K562 (cell line): ENCODE measurements around the gene SIGLEC14. TPM values are rescaled to one million over a fixed set of nuclear protein-coding genes. Genes with fewer than 3 reads are reported as not detected.

Experiments used
- ATAC-seq: fragments of 200-7000 bp; cut with Tn5 transposase; 3 replicates; pipeline ENCODE4 v1.9.1; 2020; ENCODE audit warnings: moderate library complexity
- BruUV-seq: library from RNA; stranded (reverse); fragments of 400-500 nt; replicated peaks from 2 replicates; lab custom pipeline; 2021; lab: Mats Ljungman, UMichigan
- CTCF ChIA-PET: fragments of 300-600 bp; formaldehyde crosslinking; extraction: SDS; loops from one replicate; lab custom pipeline; 2021; ENCODE audit warnings: low intra/inter-chr PET ratio; lab: Yijun Ruan, JAX
- POLR2A ChIA-PET: fragments of 300-600, 350-650 bp; sonication (Branson Sonifier 250); formaldehyde crosslinking; extraction: SDS; loops from one replicate; lab custom pipeline; 2021; ENCODE audit warnings: antibody characterized with exemption, inconsistent platforms; lab: Yijun Ruan, JAX
- DNase-seq, 4 experiments: peaks; one replicate each; pipeline versions ENCODE4 v3.0.0 to v3.0.0-alpha.2; 2011 to 2018; ENCODE audit warnings: low spot score in 3 of 4, mixed read lengths in 3 of 4; ENCODE audit errors: extremely low read depth in 1 of 4
- FAIRE-seq: peaks from 2 replicates; lab custom pipeline; 2011; peaks lifted over from hg19 to GRCh38; lab: Jason Lieb, UNC
- H2AFZ ChIP-seq: 2 replicates; pipeline ENCODE4 v1.6.0; 2011; ENCODE audit warnings: low read depth, low read length, control low read depth, inconsistent platforms
- H3K27ac ChIP-seq: fragments of 200-600 bp; 3 replicates; pipeline ENCODE4 v1.8.0; 2011; ENCODE audit warnings: low read depth, mild to moderate bottlenecking, control low read depth, inconsistent platforms, low read length, moderate library complexity, mixed read lengths; ENCODE audit errors: extremely low read depth
- H3K27me3 ChIP-seq, 2 experiments: fragments of 300-600 bp in 1 of 2; 2 replicates in 1 of 2; 3 replicates in 1 of 2; pipeline versions ENCODE4 v1.6.0 to v1.8.0; 2011; ENCODE audit warnings: inconsistent platforms in 2 of 2, low read length in 2 of 2, mild to moderate bottlenecking in 1 of 2, mixed read lengths in 1 of 2, moderate library complexity in 1 of 2; ENCODE audit not compliant: control insufficient read depth in 2 of 2, insufficient read depth in 2 of 2
- H3K36me3 ChIP-seq: fragments of 300-600 bp; 3 replicates; pipeline ENCODE4 v1.8.0; 2011; ENCODE audit warnings: mild to moderate bottlenecking, low read length, inconsistent platforms; ENCODE audit not compliant: control insufficient read depth, insufficient read depth
- H3K4me1 ChIP-seq, 2 experiments: fragments of 200-600 bp in 1 of 2; replicated peaks in 1 of 2; 2 replicates in 1 of 2; 3 replicates in 1 of 2; pipeline versions ENCODE4 v1.5.1 to v1.8.0; 2011; ENCODE audit warnings: inconsistent platforms in 2 of 2, low read length in 2 of 2, mild to moderate bottlenecking in 1 of 2, mixed read lengths in 1 of 2, moderate library complexity in 1 of 2; ENCODE audit not compliant: control insufficient read depth in 2 of 2, insufficient read depth in 2 of 2
- H3K4me2 ChIP-seq: 2 replicates; pipeline ENCODE4 v1.6.1; 2011; ENCODE audit warnings: low read length, control low read depth, inconsistent platforms, mixed read lengths; ENCODE audit not compliant: insufficient read depth
- H3K4me3 ChIP-seq: fragments of 200-600 bp; sonication (generic), shearing (Covaris generic); 2 replicates; pipeline ENCODE4 v1.5.1; 2016; ENCODE audit warnings: control low read depth, inconsistent platforms
- H3K79me2 ChIP-seq: fragments of 200-600 bp; 3 replicates; pipeline ENCODE4 v1.8.0; 2011; ENCODE audit warnings: low read length, inconsistent platforms; ENCODE audit not compliant: control insufficient read depth, insufficient read depth
- H3K9ac ChIP-seq, 2 experiments: 2 replicates each; pipeline versions ENCODE4 v1.6.0 to v1.6.1; 2011; ENCODE audit warnings: low read depth in 2 of 2, low read length in 2 of 2, control low read depth in 1 of 2, inconsistent platforms in 1 of 2, mild to moderate bottlenecking in 1 of 2, mixed read lengths in 1 of 2; ENCODE audit not compliant: insufficient read depth in 1 of 2
- H3K9me1 ChIP-seq: one replicate; pipeline ENCODE4 v1.6.0; 2011; ENCODE audit warnings: inconsistent platforms, mild to moderate bottlenecking, low read length, moderate library complexity; ENCODE audit not compliant: control insufficient read depth, insufficient read depth
- H3K9me3 ChIP-seq: replicated peaks from 2 replicates; pipeline ENCODE4 v1.5.1; 2011; ENCODE audit warnings: low read depth, low read length, inconsistent platforms; ENCODE audit not compliant: control insufficient read depth, insufficient read depth
- H4K20me1 ChIP-seq: replicated peaks from 2 replicates; pipeline ENCODE4 v1.6.1; 2011; ENCODE audit warnings: low read length, inconsistent platforms, mixed read lengths; ENCODE audit not compliant: control insufficient read depth, insufficient read depth
- CBX8 ChIP-seq: fragments of 200-600 bp; sonication (generic); IDR thresholded peaks from 2 replicates; pipeline ENCODE4 v1.6.1; 2012; ENCODE audit warnings: borderline replicate concordance, mixed run types, low read depth, mild to moderate bottlenecking, moderate library complexity, mixed read lengths, low read length, control low read depth, inconsistent platforms; ENCODE audit not compliant: poor library complexity, severe bottlenecking; ENCODE audit errors: extremely low read depth
- DPF2 ChIP-seq: fragments of 450-650 bp; IDR thresholded peaks from 2 replicates; pipeline ENCODE4 v1.6.1; 2016
- EP300 ChIP-seq: IDR thresholded peaks from 2 replicates; pipeline ENCODE4 v1.6.1; 2012; ENCODE audit warnings: low read length, improper control_type of control experiment
- EP400 ChIP-seq: fragments of 450-650 bp; IDR thresholded peaks from 2 replicates; pipeline ENCODE4 v1.6.1; 2017; ENCODE audit warnings: antibody characterized with exemption, mild to moderate bottlenecking, moderate library complexity
- GTF2E2 ChIP-seq: fragments of 200-800 bp; sonication (Bioruptor generic); IDR thresholded peaks from 2 replicates; pipeline ENCODE4 v1.6.1; 2016; ENCODE audit warnings: missing genetic modification characterization, missing compliant biosample characterization
- HDAC1 ChIP-seq, 2 experiments: fragments of 450-650 bp; IDR thresholded peaks; 2 replicates each; pipeline ENCODE4 v1.6.1; 2016 to 2017; ENCODE audit warnings: inconsistent platforms in 1 of 2, mild to moderate bottlenecking in 1 of 2, moderate library complexity in 1 of 2
- MEF2A ChIP-seq: IDR thresholded peaks from 2 replicates; pipeline ENCODE4 v1.6.1; 2011; ENCODE audit warnings: low read depth, mild to moderate bottlenecking, low read length, moderate library complexity; ENCODE audit not compliant: control insufficient read depth
- MYC ChIP-seq, 2 experiments: fragments of 250-450 bp in 1 of 2; sonication (Bioruptor Pico) in 1 of 2; IDR thresholded peaks; 2 replicates each; pipeline versions ENCODE4 v1.5.1 to v1.6.1; 2012 to 2021; ENCODE audit warnings: low read depth in 2 of 2, borderline replicate concordance in 1 of 2, improper control_type of control experiment in 1 of 2, low read length in 1 of 2, mild to moderate bottlenecking in 1 of 2, moderate library complexity in 1 of 2
- NCOR1 ChIP-seq: fragments of 450-650 bp; IDR thresholded peaks from 2 replicates; pipeline ENCODE4 v1.6.1; 2016; ENCODE audit warnings: mild to moderate bottlenecking, moderate library complexity
- NR2C1 ChIP-seq, 2 experiments: fragments of 450-650 bp; IDR thresholded peaks; 2 replicates each; pipeline ENCODE4 v1.6.1; 2017; ENCODE audit warnings: mild to moderate bottlenecking in 2 of 2, antibody characterized with exemption in 1 of 2, inconsistent platforms in 1 of 2, missing compliant biosample characterization in 1 of 2, missing genetic modification characterization in 1 of 2
- NR2C2 ChIP-seq, 2 experiments: fragments of 200-800 bp in 1 of 2; sonication (Bioruptor generic) in 1 of 2; sonication (generic) in 1 of 2; formaldehyde crosslinking in 1 of 2; IDR thresholded peaks; 2 replicates each; pipeline versions ENCODE4 v1.6.1 to v1.8.0; 2016 to 2022; ENCODE audit warnings: mild to moderate bottlenecking in 1 of 2, missing compliant biosample characterization in 1 of 2, missing genetic modification characterization in 1 of 2, missing genetic modification reagents in 1 of 2
- RBM14 ChIP-seq: fragments of 200-400 bp; formaldehyde crosslinking; IDR thresholded peaks from 2 replicates; pipeline ENCODE4 v1.6.1; 2018; ENCODE audit warnings: low read depth, mild to moderate bottlenecking, low read length, moderate library complexity, borderline replicate concordance; ENCODE audit not compliant: insufficient read depth
- SAP30 ChIP-seq: fragments of 200-600 bp; sonication (generic); IDR thresholded peaks from 2 replicates; pipeline ENCODE4 v1.6.1; 2012; ENCODE audit warnings: borderline replicate concordance, low read depth, mild to moderate bottlenecking, moderate library complexity, low read length, control low read depth, inconsistent platforms; ENCODE audit not compliant: insufficient read depth, poor library complexity, severe bottlenecking
- SP2 ChIP-seq: IDR thresholded peaks from 2 replicates; pipeline ENCODE4 v1.6.1; 2011; ENCODE audit warnings: mild to moderate bottlenecking, low read depth, low read length, moderate library complexity; ENCODE audit not compliant: poor library complexity, severe bottlenecking; ENCODE audit errors: extremely low read depth
- SPI1 ChIP-seq: IDR thresholded peaks from 2 replicates; pipeline ENCODE4 v1.6.1; 2011; ENCODE audit warnings: low read depth, low read length, control low read depth, borderline replicate concordance
- TAF9B ChIP-seq: fragments of 450-650 bp; IDR thresholded peaks from 2 replicates; pipeline ENCODE4 v1.6.1; 2018; ENCODE audit warnings: mild to moderate bottlenecking; ENCODE audit not compliant: partially characterized antibody
- ZFX ChIP-seq: sonication (generic); formaldehyde crosslinking; IDR thresholded peaks from 2 replicates; pipeline ENCODE4 v1.8.0; 2022; ENCODE audit warnings: mild to moderate bottlenecking, missing genetic modification reagents, moderate library complexity
- ZNF740 ChIP-seq, 3 experiments: fragments of 200-800 bp in 1 of 3; sonication (Bioruptor generic) in 1 of 3; sonication (generic) in 1 of 3; formaldehyde crosslinking in 1 of 3; IDR thresholded peaks; 2 replicates each; pipeline versions ENCODE4 v1.6.1 to v1.8.0; 2016 to 2022; ENCODE audit warnings: mild to moderate bottlenecking in 2 of 3, missing compliant biosample characterization in 2 of 3, missing genetic modification characterization in 2 of 3, missing genetic modification reagents in 1 of 3
- WGBS: fragments of 100-300 bp; shearing (Covaris generic); methylation state at CpG from one replicate; pipeline ENCODE4 v1.1.6; 2016; ENCODE audit warnings: low coverage, mixed read lengths; ENCODE audit not compliant: insufficient coverage; ENCODE audit errors: missing lambda C conversion rate; 5-methylcytosine and 5-hydroxymethylcytosine counted together
- in situ Hi-C: fragments of 300-500 bp; cut with MboI; formaldehyde crosslinking; loops from 4 replicates; pipeline ENCODE4 v1.15.0; 2018; ENCODE audit warnings: inconsistent platforms, mixed read lengths
- intact Hi-C: fragments of 100-400 bp; cut with micrococcal nuclease; formaldehyde crosslinking; loops from 2 replicates; pipeline ENCODE4 v1.14.2; 2022
- polyA plus RNA-seq, 8 experiments: library from polyadenylated mRNA; depleted of rRNA in 4 of 8; stranded (reverse) in 5 of 8; unstranded in 3 of 8; fragments of >200 nt; fragmentation: Nextera tagmentation in 2 of 8; fragmentation: Illumina TruSeq in 1 of 8; extraction: Ambion mirVana in 2 of 8; extraction: Trizol in 1 of 8; gene quantifications; 2 replicates each; pipeline versions ENCODE4 v1.2.1 to v1.2.3, GENCODE V29; 2011 to 2014; ENCODE audit warnings: inconsistent platforms in 1 of 8, missing spikeins in 1 of 8
- total RNA-seq, 7 experiments: library from RNA; depleted of rRNA in 6 of 7; stranded (reverse); fragments of >200 nt in 6 of 7; fragmentation: Illumina TruSeq in 2 of 7; extraction: Trizol in 2 of 7; gene quantifications; 2 replicates each; pipeline versions ENCODE4 v1.2.1 to v1.2.3, GENCODE V29; 2011 to 2021; ENCODE audit warnings: low replicate concordance in 1 of 7

Gene SIGLEC14
- total and polyA plus RNA-seq, 9 of the 15 experiments (the other 6 are each of a cell fraction or from before 2014, with no cell fraction given), result not detected

- Histone ChIP-seq H3K36me3 (peaks cover 27% of the 10 kb centered on the region; the same call in 1 of the 3 replicates), H3K4me3 (peak overlapping the region; percentile 52), H3K9me3 (no peaks in the 10 kb centered on the region), H3K9ac (peak overlapping the region; percentile 59 to 86; a peak in 3 of 4 replicates), H3K9me1 (no peaks in the 10 kb centered on the region), H3K4me2 (peak overlapping the region; percentile 86), H3K27ac (peak overlapping the region; percentile 69), H3K27me3 (no peaks in the 10 kb centered on the region), H3K4me1 (peaks cover 24 to 66% of the 10 kb centered on the region in 2 experiments), H3K79me2 (peaks cover 65% of the 10 kb centered on the region), H2AFZ (peak overlapping the region; percentile 79), H4K20me1 (no peaks in the 10 kb centered on the region)
- BruUV-seq, result no TSS peak
- intact Hi-C loops (no loop called here), in situ Hi-C loops (no loop called here)
- ATAC-seq, result peak; percentile 74
- FAIRE-seq, result peak; percentile 85
- peak; percentile 86 to 94 (median 89) for DNase-seq
- WGBS, result 0% methylated on average over 10 of the region's 21 CpGs
- CTCF ChIA-PET, result no interaction called here
- POLR2A ChIA-PET, result no interaction called here
- TF ChIP-seq SPI1 (peak; percentile 44; the same call in 1 of the 2 replicates), EP400 (peak; percentile 36; the same call in 1 of the 2 replicates), CBX8 (no peak), GTF2E2 (tag) (0 out of 2 replicates have a peak, but pooled peaks have one; percentile 29), RBM14 (no peak), MYC (IDR thresholded peaks at IDR 0.05; ENCODE audit: low read depth, low read length) (peak; percentile 29; the same call in 1 of the 2 replicates), MYC (CRISPR knock-in tag; IDR thresholded peaks at IDR 0.05; ENCODE audit: borderline replicate concordance, low read depth) (no peak), ZNF740 (CRISPR knock-in tag; IDR thresholded peaks at IDR 0.05) (peak; percentile 97), ZNF740 (tag; IDR thresholded peaks at IDR 0.05) (peak in 1 of 2 experiments; percentile 95; a peak in 2 of 4 replicates), MEF2A (no peak), DPF2 (no peak), SAP30 (peak; percentile 32), HDAC1 (IDR thresholded peaks at IDR 0.05) (peak in 1 of 2 experiments; percentile 17; a peak in 1 of 4 replicates), EP300 (0 out of 2 replicates have a peak, but pooled peaks have one; percentile 31), SP2 (no peak), ZFX (CRISPR knock-in tag) (peak; percentile 69), NR2C2 (CRISPR knock-in tag; IDR thresholded peaks at IDR 0.05) (no peak), NR2C2 (tag; IDR thresholded peaks at IDR 0.05) (peak; percentile 59), TAF9B (no peak), NR2C1 (IDR thresholded peaks at IDR 0.05) (peak; percentile 62; the same call in 1 of the 2 replicates), NR2C1 (tag; IDR thresholded peaks at IDR 0.05) (peak; percentile 31; the same call in 1 of the 2 replicates), NCOR1 (peak; percentile 83)
Measured at GRCh38 chr19:51690454-51691073, 43.9 kb upstream of the SIGLEC14 start.
